HTR-8/SVneo (cell line): Measurements from ENCODE around the gene AXIN1.

Source experiments
- DNase-seq: peaks from one replicate; pipeline ENCODE4 v3.0.0; 2011; ENCODE audit warnings: low spot score, mixed read lengths; ENCODE audit not compliant: insufficient read length
- FAIRE-seq: peaks from 2 replicates; lab custom pipeline; 2011; peaks lifted over from hg19 to GRCh38; lab: Jason Lieb, UNC

AXIN1 gene

DNA sequence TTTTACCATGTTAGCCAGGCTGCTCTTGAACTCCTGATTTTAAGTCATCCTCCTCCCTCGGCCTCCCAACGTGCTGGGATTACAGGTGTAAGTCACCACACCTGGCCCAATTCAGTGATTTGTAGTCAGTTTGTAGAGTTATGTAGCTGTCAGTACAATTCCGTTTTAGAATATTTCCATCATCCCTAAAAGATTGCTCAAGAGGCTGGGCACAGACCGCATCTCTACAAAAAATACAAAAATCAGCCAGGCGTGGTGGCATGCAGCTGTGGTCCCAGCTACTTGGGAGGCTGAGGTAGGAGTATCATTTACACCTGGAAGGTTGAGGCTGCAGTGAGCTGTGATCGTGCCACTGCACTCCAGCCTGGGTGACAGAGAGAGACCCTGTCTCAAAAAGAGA lies 97.3 kb downstream of the AXIN1 start:
- FAIRE-seq (no peak), DNase-seq (no peak)

DNA sequence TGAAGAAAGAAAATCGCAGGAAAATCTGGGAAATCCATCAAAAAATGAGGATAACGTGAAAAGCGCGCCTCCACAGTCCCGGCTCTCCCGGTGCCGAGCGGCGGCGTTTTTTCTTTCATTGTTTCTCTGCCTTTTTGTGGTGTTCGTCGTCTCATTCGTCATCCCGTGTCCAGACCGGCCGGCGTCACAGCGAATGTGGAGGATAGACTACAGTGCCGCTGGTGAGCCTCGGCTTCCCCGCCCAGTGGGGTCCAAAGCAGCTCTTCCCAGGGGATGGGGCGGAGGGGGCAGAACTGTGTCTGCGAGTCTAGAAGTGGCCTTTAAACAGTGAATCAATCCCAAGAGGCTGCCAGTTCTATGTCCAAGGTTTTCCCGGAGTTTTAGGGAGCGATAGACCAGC lies 98.1 kb downstream of the AXIN1 start:
- no peak for FAIRE-seq
- DNase-seq: no peak

DNA sequence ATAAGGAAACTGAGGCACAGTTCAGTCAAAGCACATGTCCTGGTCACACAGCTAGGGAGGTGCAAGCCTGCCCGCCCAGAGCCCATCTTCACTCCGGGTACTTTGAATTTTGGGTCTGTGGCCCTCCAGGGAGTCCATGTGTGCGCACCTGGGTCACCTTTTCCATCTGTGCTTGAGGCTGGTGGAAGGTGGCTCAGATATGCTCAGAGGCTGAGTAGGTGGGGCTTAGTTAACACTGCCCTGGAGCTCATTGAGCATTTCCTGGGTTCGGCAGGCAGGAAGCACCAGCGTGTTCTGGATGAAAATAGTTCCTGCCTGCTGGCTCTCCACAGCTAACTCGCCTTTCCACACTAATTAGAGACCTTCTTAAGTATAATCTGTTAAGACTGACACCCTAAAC lies 98.7 kb downstream of the AXIN1 start:
- FAIRE-seq (no peak), DNase-seq (no peak)

DNA sequence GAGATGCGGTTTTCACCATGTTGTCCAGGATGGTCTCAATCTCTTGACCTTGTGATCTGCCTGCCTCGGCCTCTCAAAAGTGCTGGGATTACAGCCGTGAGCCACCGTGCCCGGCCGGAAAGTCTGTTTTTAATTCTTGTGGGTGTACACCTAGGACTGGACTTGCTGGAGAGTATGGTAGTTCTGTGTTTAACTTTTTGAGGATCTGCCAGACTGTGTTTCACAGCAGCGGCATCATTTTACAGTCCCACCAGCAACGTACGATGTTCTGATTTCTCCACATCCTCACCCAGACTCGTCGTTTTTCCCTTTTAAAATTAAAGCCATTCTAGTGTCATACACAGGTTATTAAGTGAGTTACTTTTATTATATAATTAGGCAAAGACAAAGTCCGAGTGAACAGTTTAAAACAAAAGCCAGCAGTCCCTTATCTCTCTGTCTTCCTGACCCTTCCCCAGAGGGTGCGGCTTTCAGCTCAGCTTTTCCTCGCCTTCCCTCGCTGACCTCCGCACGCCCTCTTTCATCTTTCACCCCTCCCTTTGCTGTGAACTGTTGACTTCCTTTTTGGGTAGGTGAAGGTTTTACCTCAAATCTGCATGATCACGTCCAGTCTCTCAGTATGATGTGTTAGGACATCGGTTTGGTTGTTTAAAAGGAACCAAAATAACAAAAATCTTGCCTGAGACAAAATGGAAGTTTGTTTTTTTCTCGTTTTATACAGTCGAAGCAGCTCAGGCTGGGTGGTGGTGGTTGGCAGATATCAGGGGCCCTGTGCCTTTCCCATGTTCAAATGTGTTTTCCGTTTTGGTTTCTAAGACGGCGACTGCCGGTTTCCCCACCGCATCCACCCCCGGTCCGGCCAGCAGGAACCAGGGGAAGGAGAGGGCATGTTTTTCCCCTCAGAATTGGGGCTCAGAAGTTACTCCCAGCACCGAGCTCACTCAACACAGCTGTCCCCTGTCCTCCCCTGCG lies 99.9 kb downstream of the AXIN1 start:
- FAIRE-seq: no peak
- no peak for DNase-seq

DNA sequence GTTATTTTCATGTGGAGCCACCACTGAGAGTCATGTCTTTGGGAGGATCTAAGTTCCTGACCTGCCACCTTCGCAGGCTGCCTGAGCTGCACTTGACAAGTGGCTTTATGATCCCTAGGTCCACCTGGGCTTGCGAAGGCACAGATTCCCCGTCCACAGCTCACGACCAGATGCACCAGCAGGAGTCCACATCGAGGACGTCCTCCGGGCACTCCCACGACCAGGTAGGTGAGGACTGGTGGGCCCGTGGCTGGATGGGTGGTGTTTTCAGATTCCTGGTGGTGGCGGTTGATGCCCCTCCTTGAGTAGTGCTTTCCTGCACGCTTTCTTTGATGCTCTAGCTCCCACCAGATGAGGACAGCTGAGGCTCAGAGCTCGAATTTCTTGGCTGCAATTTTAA lies 103.1 kb downstream of the AXIN1 start:
- no peak for FAIRE-seq
- no peak for DNase-seq

DNA sequence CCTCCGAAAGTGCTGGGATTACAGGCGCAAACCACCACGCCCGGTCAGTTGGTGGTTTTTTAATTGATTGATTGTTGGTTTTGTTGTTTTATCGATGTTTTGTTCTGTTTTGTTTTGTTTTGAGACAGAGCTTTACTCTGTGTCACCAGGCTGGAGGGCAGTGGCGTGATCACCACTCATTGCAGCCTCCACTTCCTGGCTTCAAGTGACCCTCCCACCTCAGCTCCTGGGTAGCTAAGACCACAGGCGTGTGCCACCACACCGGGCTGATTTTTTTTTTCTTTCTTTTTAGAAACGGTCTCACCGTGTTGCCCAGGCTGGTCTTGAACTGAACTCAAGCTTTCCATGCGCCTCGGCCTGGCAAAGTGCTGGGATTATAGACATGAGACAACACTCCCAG lies 105.5 kb downstream of the AXIN1 start:
- FAIRE-seq (no peak), DNase-seq (no peak)

DNA sequence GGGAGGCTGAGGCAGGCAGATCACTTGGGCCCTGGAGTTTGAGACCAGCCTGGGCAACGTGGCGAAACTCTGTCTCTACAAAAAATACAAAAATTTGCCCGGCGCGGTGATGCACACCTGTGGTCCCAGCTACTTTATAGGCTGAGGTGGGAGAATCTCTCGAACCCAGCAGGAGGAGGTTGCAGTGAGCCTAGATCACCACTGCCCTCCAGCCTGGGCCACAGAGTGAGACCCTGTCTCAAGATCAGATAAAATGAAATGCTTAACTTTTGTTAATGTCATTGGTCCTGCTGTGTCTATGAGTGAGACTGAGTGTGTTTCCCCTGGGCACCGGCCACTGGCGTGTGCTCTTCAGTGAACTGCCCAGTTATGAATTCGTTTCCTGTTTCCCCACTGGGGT lies 107.4 kb downstream of the AXIN1 start:
- DNase-seq (no peak), FAIRE-seq (no peak)

DNA sequence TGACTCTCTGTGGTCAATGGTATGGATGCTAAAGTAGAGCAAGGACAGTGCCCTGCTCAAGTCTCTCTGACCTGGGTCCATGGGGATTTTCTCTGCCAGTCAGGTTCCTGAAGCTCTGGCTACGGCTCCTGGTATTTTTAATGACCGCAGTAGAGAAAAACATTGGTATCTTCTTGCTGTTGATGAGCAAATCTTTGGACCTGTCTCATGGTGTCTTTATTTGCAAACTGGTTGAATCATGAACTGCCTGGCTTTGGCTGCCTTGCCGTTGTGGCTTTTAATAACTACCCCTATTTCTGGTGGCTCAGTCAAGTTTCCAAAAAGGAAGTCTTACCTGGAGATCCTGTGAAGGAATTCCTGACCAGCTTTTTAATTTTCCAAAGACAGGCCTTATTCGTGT lies 109.2 kb downstream of the AXIN1 start:
- FAIRE-seq (no peak), DNase-seq (no peak)

DNA sequence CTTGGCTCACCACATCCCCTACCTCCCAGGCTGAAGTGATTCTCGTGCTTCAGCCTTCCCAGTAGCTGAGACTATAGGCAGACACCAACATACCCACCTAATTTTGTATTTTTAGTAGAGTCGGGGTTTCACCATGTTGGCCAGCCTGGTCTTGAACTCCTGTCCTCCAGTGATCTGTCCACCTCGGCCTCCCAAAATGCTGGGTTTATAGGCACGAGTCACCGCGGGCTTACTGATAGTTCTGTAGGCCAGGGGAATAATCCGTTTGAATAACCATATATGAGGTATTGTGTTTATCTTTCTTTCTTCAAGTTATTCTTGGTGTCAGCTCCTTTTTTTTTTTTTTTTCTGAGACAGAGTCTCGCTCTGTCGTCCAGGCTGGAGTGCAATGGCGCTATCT lies 110.2 kb downstream of the AXIN1 start:
- no peak for DNase-seq
- FAIRE-seq: no peak

DNA sequence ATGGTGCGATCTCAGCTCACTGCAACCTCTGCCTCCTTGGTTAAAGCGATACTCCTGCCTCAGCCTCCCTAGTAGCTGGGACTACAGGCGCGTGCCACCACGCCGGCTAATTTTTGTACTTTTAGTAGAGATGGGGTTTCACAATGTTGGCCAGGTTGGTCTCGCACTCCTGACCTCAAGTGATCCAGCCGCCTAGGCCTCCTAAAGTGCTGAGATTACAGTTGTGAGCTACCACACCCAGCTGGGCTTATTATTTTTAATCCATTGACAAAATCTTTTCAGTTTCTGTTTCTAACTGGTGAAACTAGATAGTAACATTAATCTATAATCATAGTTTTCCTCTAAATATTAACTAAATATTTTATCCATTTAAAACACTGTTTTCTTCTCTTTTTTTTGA lies 112.0 kb downstream of the AXIN1 start:
- DNase-seq: no peak
- no peak for FAIRE-seq

DNA sequence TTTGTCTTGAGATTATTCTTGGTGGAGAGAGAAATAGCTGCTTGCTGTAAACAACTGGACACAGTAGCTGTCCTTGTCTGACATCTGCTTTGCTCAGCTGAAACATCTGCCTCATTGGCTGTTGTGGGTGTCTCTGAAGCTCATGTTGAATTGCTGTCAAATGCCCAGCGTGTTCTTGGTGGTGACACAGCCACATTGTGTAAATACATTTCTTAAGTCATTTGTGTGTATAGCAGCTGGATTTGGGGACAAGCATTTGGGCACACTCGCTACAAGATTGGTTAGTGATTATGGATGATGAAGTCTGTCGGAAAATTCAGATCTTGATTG lies 112.6 kb downstream of the AXIN1 start:
- no peak for DNase-seq
- FAIRE-seq: no peak
